Thyroid gland (tissue), 4 donors: Measurements from ENCODE around the gene PLA2G3. TPM values are rescaled to one million over a fixed set of nuclear protein-coding genes. Genes with fewer than 3 reads are reported as not detected.
A peak's percentile ranks its signal among the peaks of the same experiment; 100 is the strongest.

Experiments used
- DNase-seq, 2 donors: peaks; one replicate each; pipeline ENCODE4 v3.0.0-alpha.2; 2019
- H3K27ac ChIP-seq, 3 donors: fragments of 200-600 bp; sonication (generic); 1 replicate in 2 of 3; 2 replicates in 1 of 3; pipeline ENCODE4 v1.5.1; 2016 to 2019; ENCODE audit warnings: mild to moderate bottlenecking in 1 of 3, moderate library complexity in 1 of 3
- H3K27me3 ChIP-seq: fragments of 200-600 bp; sonication (generic); one replicate; pipeline ENCODE4 v1.5.1; 2019
- H3K36me3 ChIP-seq, 2 donors: fragments of 200-600 bp; sonication (generic); one replicate each; pipeline ENCODE4 v1.5.1; 2016 to 2019
- H3K4me1 ChIP-seq, 2 donors: fragments of 200-600 bp; sonication (generic); one replicate each; pipeline ENCODE4 v1.5.1; 2017 to 2019
- H3K4me3 ChIP-seq, 3 donors: fragments of 200-600 bp; sonication (generic); replicated peaks in 1 of 3; 1 replicate in 2 of 3; 2 replicates in 1 of 3; pipeline ENCODE4 v1.5.1; 2016; ENCODE audit warnings: mild to moderate bottlenecking in 1 of 3
- H3K9me3 ChIP-seq: fragments of 200-600 bp; sonication (generic); one replicate; pipeline ENCODE4 v1.5.1; 2017
- CTCF ChIP-seq, 6 experiments: fragments of 200-600 bp in 3 of 6; fragments of 450-650 bp in 3 of 6; sonication (generic) in 3 of 6; IDR thresholded peaks; one replicate each; pipeline ENCODE4 v1.5.1; 2016 to 2019; ENCODE audit warnings: antibody characterized with exemption in 6 of 6, mild to moderate bottlenecking in 2 of 6, inconsistent platforms in 1 of 6, moderate library complexity in 1 of 6
- POLR2A ChIP-seq, 2 donors: fragments of 450-650 bp; IDR thresholded peaks; one replicate each; pipeline ENCODE4 v1.6.1; 2017; ENCODE audit warnings: antibody characterized with exemption in 2 of 2, mild to moderate bottlenecking in 2 of 2, moderate library complexity in 1 of 2
- WGBS, 2 donors: methylation state at CpG; one replicate each; pipeline ENCODE4 v1.1.5; 2017; 5-methylcytosine and 5-hydroxymethylcytosine counted together
- intact Hi-C: fragments of 100-400 bp; cut with DNase I; formaldehyde crosslinking; loops from one replicate; pipeline ENCODE4 v1.15.1; 2023
- total RNA-seq, 4 donors: library from RNA; depleted of rRNA; stranded (reverse); fragments of >200 nt; gene quantifications; one replicate each; pipeline ENCODE4 v1.2.3, GENCODE V29; 2016

The PLA2G3 gene
- total RNA-seq, 4 donors from 2014 or later, result 0.22 to 1.9 (median 0.83) TPM; not detected in 1

DNA sequence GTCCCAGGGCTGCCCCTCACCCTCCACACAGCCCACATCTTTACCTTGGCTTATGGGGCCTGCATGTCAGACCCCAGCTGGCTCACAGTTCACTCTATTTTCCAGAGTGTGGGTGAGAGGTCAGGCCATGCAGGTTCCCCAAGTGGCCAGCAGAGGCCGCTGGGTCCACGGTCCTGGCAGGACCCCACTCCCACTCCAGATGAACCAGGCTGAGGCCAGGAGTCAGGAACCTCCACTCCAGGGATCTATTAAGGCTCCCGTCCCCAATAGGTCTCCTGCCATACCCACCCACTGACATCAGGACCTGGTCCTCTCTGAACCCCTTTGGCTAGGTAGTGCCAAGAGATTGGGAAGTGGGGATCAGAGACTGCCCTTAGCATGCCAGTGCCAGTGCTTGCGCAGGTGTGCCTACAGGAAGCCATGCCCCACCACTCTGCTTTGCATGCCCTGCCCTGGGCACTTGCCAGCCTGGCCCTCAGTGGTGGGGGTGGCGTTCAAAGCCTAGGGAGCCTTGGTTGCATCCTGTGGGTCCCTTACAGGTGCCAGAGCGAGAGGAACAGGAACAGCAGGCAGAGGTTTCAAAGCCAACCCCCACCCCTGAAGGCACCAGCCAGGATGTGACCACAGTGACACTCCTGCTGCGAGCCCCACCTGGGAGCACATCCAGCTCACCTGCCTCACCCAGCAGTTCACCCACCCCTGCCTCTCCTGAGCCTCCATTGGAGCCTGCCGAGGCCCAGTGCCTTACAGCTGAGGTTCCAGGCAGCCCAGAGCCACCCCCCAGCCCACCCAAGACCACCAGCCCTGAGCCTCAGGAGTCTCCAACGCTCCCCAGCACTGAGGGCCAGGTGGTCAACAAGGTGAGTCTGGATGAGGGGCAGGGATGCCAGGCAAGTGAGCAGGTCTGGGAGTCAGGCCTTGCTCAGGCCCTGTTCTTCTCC, 50.9 kb downstream of the PLA2G3 start:
- intact Hi-C loops, result loop anchor here (5.0 kb wide), 2 partner anchors 122 to 142 kb away; partner anchors contain the start of genes MORC2 and TUG1
- H3K4me3 ChIP-seq, result no peak overlapping the region
- H3K36me3 ChIP-seq, result peaks cover 36 to 43% of the 10 kb centered on the region in 2 donors
- H3K27me3 ChIP-seq, result no peaks in the 10 kb centered on the region
- H3K9me3 ChIP-seq, result no peaks in the 10 kb centered on the region
- 61 to 77% methylated on average over 5 to 6 of the region's 9 CpGs for WGBS, 2 donors
- TF ChIP-seq CTCF (IDR thresholded peaks at IDR 0.05), result peak; percentile 67 to 85 (median 77)
- TF ChIP-seq POLR2A (IDR thresholded peaks at IDR 0.05), result no peak
- DNase-seq, result peak; percentile 61 to 64
- peaks cover 15 to 18% of the 10 kb centered on the region in 2 donors for H3K4me1 ChIP-seq
- no peak overlapping the region for H3K27ac ChIP-seq

GRCh38 chr22:31088233-31088986, 51.9 kb downstream of the PLA2G3 start:
- no peak for DNase-seq
- no peaks in the 10 kb centered on the region for H3K27me3 ChIP-seq
- no peak overlapping the region for H3K4me3 ChIP-seq
- TF ChIP-seq CTCF (IDR thresholded peaks at IDR 0.05), result no peak
- TF ChIP-seq POLR2A (IDR thresholded peaks at IDR 0.05), result no peak
- H3K4me1 ChIP-seq, result peaks cover 24 to 27% of the 10 kb centered on the region in 2 donors
- H3K36me3 ChIP-seq, result peaks cover 36 to 43% of the 10 kb centered on the region in 2 donors
- no peak overlapping the region for H3K27ac ChIP-seq
- intact Hi-C loops, result loop anchor here (5.0 kb wide), 2 partner anchors 121 to 141 kb away; partner anchors contain the start of genes MORC2 and TUG1
- WGBS, 2 donors, result 87 to 93% methylated on average over 13 to 18 of the region's 26 CpGs
- no peaks in the 10 kb centered on the region for H3K9me3 ChIP-seq

- no peak for DNase-seq
- intact Hi-C loops, result loop anchor here (5.0 kb wide), 2 partner anchors 120 to 140 kb away; partner anchors contain the start of genes MORC2 and TUG1
- peaks cover 22 to 28% of the 10 kb centered on the region in 2 donors for H3K4me1 ChIP-seq
- TF ChIP-seq CTCF (IDR thresholded peaks at IDR 0.05) (no peak), POLR2A (IDR thresholded peaks at IDR 0.05) (no peak)
- no peak overlapping the region for H3K4me3 ChIP-seq
- H3K9me3 ChIP-seq, result no peaks in the 10 kb centered on the region
- no peaks in the 10 kb centered on the region for H3K27me3 ChIP-seq
- peak overlapping the region in 1 of 3 donors; percentile 23 for H3K27ac ChIP-seq
- WGBS, 2 donors, result 86 to 92% methylated on average over 19 of the region's 21 CpGs
- H3K36me3 ChIP-seq, result peaks cover 36 to 42% of the 10 kb centered on the region in 2 donors
Measured at GRCh38 chr22:31087744-31088215, 52.5 kb downstream of the PLA2G3 start.

GRCh38 chr22:31086703-31087330, 53.5 kb downstream of the PLA2G3 start:
- intact Hi-C loops, result loop anchor here (5.0 kb wide), 2 partner anchors 120 to 140 kb away; partner anchors contain the start of genes MORC2 and TUG1
- H3K27ac ChIP-seq, result peak overlapping the region in 1 of 3 donors; percentile 23
- no peak for DNase-seq
- H3K4me3 ChIP-seq, result no peak overlapping the region
- no peaks in the 10 kb centered on the region for H3K27me3 ChIP-seq
- H3K36me3 ChIP-seq, result peaks cover 33 to 35% of the 10 kb centered on the region in 2 donors
- no peaks in the 10 kb centered on the region for H3K9me3 ChIP-seq
- WGBS, 2 donors, result 71 to 87% methylated on average over 7 to 8 of the region's 8 CpGs
- no peak for TF ChIP-seq POLR2A (IDR thresholded peaks at IDR 0.05)
- TF ChIP-seq CTCF (IDR thresholded peaks at IDR 0.05), result no peak
- H3K4me1 ChIP-seq, result peaks cover 18 to 32% of the 10 kb centered on the region in 2 donors
